ENCODE results near the gene GUSB.

The GUSB gene

DNA sequence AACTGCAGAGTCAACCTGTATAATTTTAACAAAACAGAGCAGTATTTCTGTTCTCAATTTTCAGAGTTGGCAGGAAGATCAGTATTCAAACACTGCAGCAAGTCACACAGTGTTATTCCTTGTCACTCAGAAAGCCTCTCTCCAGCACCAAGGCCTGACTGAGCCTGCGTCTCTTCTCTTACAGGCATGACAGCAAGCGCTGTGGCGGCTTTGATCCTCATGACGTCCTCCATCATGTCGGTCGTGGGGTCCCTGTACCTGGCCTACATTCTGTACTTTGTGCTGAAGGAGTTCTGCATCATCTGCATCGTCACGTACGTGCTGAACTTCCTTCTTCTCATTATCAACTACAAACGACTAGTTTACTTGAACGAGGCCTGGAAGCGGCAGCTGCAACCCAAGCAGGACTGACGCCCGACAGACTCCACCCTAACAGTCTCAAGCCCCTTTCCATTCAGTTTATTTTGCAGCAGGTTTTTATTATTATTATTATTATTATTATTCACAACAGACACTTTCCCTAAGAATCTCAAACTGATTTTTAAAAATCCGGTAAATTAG is 28.0 kb downstream of the GUSB start:
- WGBS = 95% methylated on average over 13 of the region's 15 CpGs
- Histone ChIP-seq H2BK5ac (ENCODE audit: low read depth, low read length, poor library complexity, severe bottlenecking) (no peak overlapping the region), H2BK15ac (ENCODE audit: low read depth, poor library complexity, severe bottlenecking) (no peak overlapping the region), H3K4me1 (ENCODE audit: control insufficient read depth, insufficient read depth, low read depth, low read length) (no peaks in the 10 kb centered on the region), H3K9ac (ENCODE audit: low read length) (no peak overlapping the region), H2BK12ac (ENCODE audit: low read length in 2 of 2) (no peak overlapping the region), H3K9me3 (ENCODE audit: control insufficient read depth, low read length) (no peaks in the 10 kb centered on the region), H2BK120ac (ENCODE audit: low read depth, low read length) (no peak overlapping the region), H3K4me3 (ENCODE audit: insufficient read depth in 1 of 2, low read depth in 1 of 2, low read length in 2 of 2) (no peak overlapping the region), H3K79me1 (replicated peaks; ENCODE audit: low read length, poor library complexity, severe bottlenecking) (peaks cover 12% of the 10 kb centered on the region), H3K4me2 (ENCODE audit: low read length, poor library complexity, severe bottlenecking) (no peak overlapping the region), H3K36me3 (ENCODE audit: control insufficient read depth in 1 of 2, insufficient read depth in 2 of 2, low read depth in 1 of 2, low read length in 2 of 2) (peaks cover 10 to 41% of the 10 kb centered on the region in 2 experiments), H3K27me3 (ENCODE audit: control insufficient read depth in 1 of 2, insufficient read depth in 1 of 2, low read length in 2 of 2) (no peaks in the 10 kb centered on the region), H4K91ac (ENCODE audit: low read length) (no peak overlapping the region), H3K14ac (ENCODE audit: low read length in 2 of 2) (no peak overlapping the region), H2AK5ac (ENCODE audit: low read length, severe bottlenecking) (no peak overlapping the region), H3K4ac (ENCODE audit: low read depth in 1 of 2, low read length in 2 of 2) (no peak overlapping the region), H3K23ac (ENCODE audit: low read length in 2 of 2) (no peak overlapping the region), H2AFZ (ENCODE audit: low read depth, low read length) (no peak overlapping the region), H4K8ac (ENCODE audit: low read length) (no peak overlapping the region), H3K18ac (ENCODE audit: low read depth in 1 of 2, low read length in 2 of 2) (no peak overlapping the region), H3K27ac (ENCODE audit: low read length, poor library complexity, severe bottlenecking) (no peak overlapping the region)
- DNase-seq = no peak

- H3K9ac ChIP-seq (ENCODE audit: low read length) = no peak overlapping the region
- H3K27me3 ChIP-seq (ENCODE audit: control insufficient read depth in 1 of 2, insufficient read depth in 1 of 2, low read length in 2 of 2) = no peaks in the 10 kb centered on the region
- no peak overlapping the region for H4K8ac ChIP-seq (ENCODE audit: low read length)
- H3K14ac ChIP-seq (ENCODE audit: low read length in 2 of 2) = no peak overlapping the region
- H2BK12ac ChIP-seq (ENCODE audit: low read length in 2 of 2) = no peak overlapping the region
- no peak overlapping the region for H3K27ac ChIP-seq (ENCODE audit: low read length, poor library complexity, severe bottlenecking)
- H2BK120ac ChIP-seq (ENCODE audit: low read depth, low read length) = no peak overlapping the region
- H3K18ac ChIP-seq (ENCODE audit: low read depth in 1 of 2, low read length in 2 of 2) = no peak overlapping the region
- DNase-seq = no peak
- H3K4me3 ChIP-seq (ENCODE audit: insufficient read depth in 1 of 2, low read depth in 1 of 2, low read length in 2 of 2) = no peak overlapping the region
- H3K23ac ChIP-seq (ENCODE audit: low read length in 2 of 2) = no peak overlapping the region
- H3K9me3 ChIP-seq (ENCODE audit: control insufficient read depth, low read length) = no peaks in the 10 kb centered on the region
- H2AK5ac ChIP-seq (ENCODE audit: low read length, severe bottlenecking) = no peak overlapping the region
- H3K4ac ChIP-seq (ENCODE audit: low read depth in 1 of 2, low read length in 2 of 2) = no peak overlapping the region
- H2AFZ ChIP-seq (ENCODE audit: low read depth, low read length) = no peak overlapping the region
- H3K79me1 ChIP-seq (replicated peaks; ENCODE audit: low read length, poor library complexity, severe bottlenecking) = peaks cover 12% of the 10 kb centered on the region
- no peaks in the 10 kb centered on the region for H3K4me1 ChIP-seq (ENCODE audit: control insufficient read depth, insufficient read depth, low read depth, low read length)
- H2BK15ac ChIP-seq (ENCODE audit: low read depth, poor library complexity, severe bottlenecking) = no peak overlapping the region
- no peak overlapping the region for H4K91ac ChIP-seq (ENCODE audit: low read length)
- no peak overlapping the region for H3K4me2 ChIP-seq (ENCODE audit: low read length, poor library complexity, severe bottlenecking)
- H3K36me3 ChIP-seq (ENCODE audit: control insufficient read depth in 1 of 2, insufficient read depth in 2 of 2, low read depth in 1 of 2, low read length in 2 of 2) = peaks cover 8 to 36% of the 10 kb centered on the region in 2 experiments
- H2BK5ac ChIP-seq (ENCODE audit: low read depth, low read length, poor library complexity, severe bottlenecking) = no peak overlapping the region
- 93% methylated on average over 5 of the region's 5 CpGs for WGBS
Measured at GRCh38 chr7:65953001-65953720, 28.9 kb downstream of the GUSB start.

DNA sequence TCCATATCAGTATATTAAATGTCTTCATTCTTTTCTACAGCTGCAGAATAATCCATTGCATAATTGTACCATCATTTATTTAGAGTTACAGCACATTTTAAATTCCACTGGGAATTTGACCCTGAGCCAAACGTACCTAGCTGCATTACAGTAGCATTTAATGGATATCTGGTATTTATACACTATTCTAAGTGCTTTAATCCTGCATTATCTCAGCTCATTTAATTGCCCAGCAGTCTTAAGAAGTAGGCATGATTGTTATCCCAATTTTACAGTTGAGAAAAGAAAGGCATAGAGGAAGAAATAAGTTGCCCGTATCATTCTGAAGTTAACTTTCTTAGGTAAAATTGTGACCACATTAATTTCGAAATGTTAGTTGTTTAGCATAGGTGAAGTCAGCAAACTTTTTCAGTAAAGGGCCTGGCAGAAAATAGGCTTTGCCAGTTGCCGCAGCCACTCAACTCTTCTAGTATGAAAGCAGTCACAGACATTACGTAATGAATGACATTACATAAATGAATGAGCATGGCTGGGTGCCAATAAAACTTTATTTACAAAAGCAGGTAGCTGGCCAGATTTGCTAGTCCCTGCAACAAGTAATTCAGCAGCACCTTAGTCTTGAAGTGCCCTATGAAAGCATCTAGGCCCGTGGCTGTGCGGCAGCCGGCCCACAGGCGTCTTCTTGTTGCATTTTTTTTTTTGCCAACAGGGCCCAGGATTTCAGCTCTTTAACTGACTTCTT is 30.0 kb downstream of the GUSB start:
- Histone ChIP-seq H3K4me3 (ENCODE audit: insufficient read depth in 1 of 2, low read depth in 1 of 2, low read length in 2 of 2) (no peak overlapping the region), H2BK120ac (ENCODE audit: low read depth, low read length) (no peak overlapping the region), H3K4me2 (ENCODE audit: low read length, poor library complexity, severe bottlenecking) (no peak overlapping the region), H3K9ac (ENCODE audit: low read length) (no peak overlapping the region), H2AK5ac (ENCODE audit: low read length, severe bottlenecking) (no peak overlapping the region), H3K4me1 (ENCODE audit: control insufficient read depth, insufficient read depth, low read depth, low read length) (no peaks in the 10 kb centered on the region), H2BK12ac (ENCODE audit: low read length in 2 of 2) (no peak overlapping the region), H2AFZ (ENCODE audit: low read depth, low read length) (no peak overlapping the region), H3K18ac (ENCODE audit: low read depth in 1 of 2, low read length in 2 of 2) (no peak overlapping the region), H3K4ac (ENCODE audit: low read depth in 1 of 2, low read length in 2 of 2) (no peak overlapping the region), H3K27ac (ENCODE audit: low read length, poor library complexity, severe bottlenecking) (no peak overlapping the region), H3K9me3 (ENCODE audit: control insufficient read depth, low read length) (no peaks in the 10 kb centered on the region), H3K27me3 (ENCODE audit: control insufficient read depth in 1 of 2, insufficient read depth in 1 of 2, low read length in 2 of 2) (no peaks in the 10 kb centered on the region), H4K91ac (ENCODE audit: low read length) (no peak overlapping the region), H4K8ac (ENCODE audit: low read length) (peak overlapping the region; percentile 24), H3K36me3 (ENCODE audit: control insufficient read depth in 1 of 2, insufficient read depth in 2 of 2, low read depth in 1 of 2, low read length in 2 of 2) (peaks cover 8 to 31% of the 10 kb centered on the region in 2 experiments), H3K14ac (ENCODE audit: low read length in 2 of 2) (no peak overlapping the region), H3K79me1 (replicated peaks; ENCODE audit: low read length, poor library complexity, severe bottlenecking) (peaks cover 16% of the 10 kb centered on the region), H3K23ac (ENCODE audit: low read length in 2 of 2) (no peak overlapping the region), H2BK5ac (ENCODE audit: low read depth, low read length, poor library complexity, severe bottlenecking) (no peak overlapping the region), H2BK15ac (ENCODE audit: low read depth, poor library complexity, severe bottlenecking) (no peak overlapping the region)
- no peak for DNase-seq
- 96% methylated on average over 6 of the region's 9 CpGs for WGBS

- no peak overlapping the region for H2BK15ac ChIP-seq (ENCODE audit: low read depth, poor library complexity, severe bottlenecking)
- 19% methylated on average over 2 of the region's 4 CpGs for WGBS
- H2BK5ac ChIP-seq (ENCODE audit: low read depth, low read length, poor library complexity, severe bottlenecking) = no peak overlapping the region
- H3K9ac ChIP-seq (ENCODE audit: low read length) = peak overlapping the region; percentile 82
- no peak overlapping the region for H4K8ac ChIP-seq (ENCODE audit: low read length)
- no peak overlapping the region for H3K23ac ChIP-seq (ENCODE audit: low read length in 2 of 2)
- no peak overlapping the region for H3K4ac ChIP-seq (ENCODE audit: low read depth in 1 of 2, low read length in 2 of 2)
- H3K27ac ChIP-seq (ENCODE audit: low read length, poor library complexity, severe bottlenecking) = no peak overlapping the region
- H3K4me3 ChIP-seq (ENCODE audit: insufficient read depth in 1 of 2, low read depth in 1 of 2, low read length in 2 of 2) = no peak overlapping the region
- H2AK5ac ChIP-seq (ENCODE audit: low read length, severe bottlenecking) = no peak overlapping the region
- no peaks in the 10 kb centered on the region for H3K36me3 ChIP-seq (ENCODE audit: control insufficient read depth in 1 of 2, insufficient read depth in 2 of 2, low read depth in 1 of 2, low read length in 2 of 2)
- no peak overlapping the region for H2AFZ ChIP-seq (ENCODE audit: low read depth, low read length)
- DNase-seq = peak; percentile 90
- H2BK120ac ChIP-seq (ENCODE audit: low read depth, low read length) = no peak overlapping the region
- no peak overlapping the region for H2BK12ac ChIP-seq (ENCODE audit: low read length in 2 of 2)
- H3K9me3 ChIP-seq (ENCODE audit: control insufficient read depth, low read length) = no peaks in the 10 kb centered on the region
- H3K14ac ChIP-seq (ENCODE audit: low read length in 2 of 2) = no peak overlapping the region
- no peak overlapping the region for H3K18ac ChIP-seq (ENCODE audit: low read depth in 1 of 2, low read length in 2 of 2)
- no peaks in the 10 kb centered on the region for H3K27me3 ChIP-seq (ENCODE audit: control insufficient read depth in 1 of 2, insufficient read depth in 1 of 2, low read length in 2 of 2)
- no peak overlapping the region for H3K4me2 ChIP-seq (ENCODE audit: low read length, poor library complexity, severe bottlenecking)
- H4K91ac ChIP-seq (ENCODE audit: low read length) = no peak overlapping the region
- no peaks in the 10 kb centered on the region for H3K4me1 ChIP-seq (ENCODE audit: control insufficient read depth, insufficient read depth, low read depth, low read length)
- H3K79me1 ChIP-seq (replicated peaks; ENCODE audit: low read length, poor library complexity, severe bottlenecking) = peaks cover 6% of the 10 kb centered on the region
Measured at GRCh38 chr7:65946904-65947303, 35.1 kb downstream of the GUSB start.

Data from mesenchymal stem cell (in vitro differentiated cells and primary cell).